Hepatocyte (in vitro differentiated cells): Measurements from ENCODE around the gene LHX1.

ENCODE experiments used
- EZH2phosphoT487 ChIP-seq: fragments of 200-600 bp; sonication (generic); IDR thresholded peaks from one replicate; pipeline ENCODE4 v1.6.1; 2018; ENCODE audit warnings: antibody characterized with exemption, mild to moderate bottlenecking, low read depth, moderate library complexity; ENCODE audit not compliant: unreplicated experiment, severe bottlenecking
- TF ChIP-seq, protein P1 (sequence below): fragments of 200-600 bp; sonication (generic); IDR thresholded peaks from 2 replicates; pipeline ENCODE4 v1.5.1; 2016; ENCODE audit warnings: antibody characterized with exemption, mild to moderate bottlenecking; ENCODE audit not compliant: poor library complexity

DNA sequence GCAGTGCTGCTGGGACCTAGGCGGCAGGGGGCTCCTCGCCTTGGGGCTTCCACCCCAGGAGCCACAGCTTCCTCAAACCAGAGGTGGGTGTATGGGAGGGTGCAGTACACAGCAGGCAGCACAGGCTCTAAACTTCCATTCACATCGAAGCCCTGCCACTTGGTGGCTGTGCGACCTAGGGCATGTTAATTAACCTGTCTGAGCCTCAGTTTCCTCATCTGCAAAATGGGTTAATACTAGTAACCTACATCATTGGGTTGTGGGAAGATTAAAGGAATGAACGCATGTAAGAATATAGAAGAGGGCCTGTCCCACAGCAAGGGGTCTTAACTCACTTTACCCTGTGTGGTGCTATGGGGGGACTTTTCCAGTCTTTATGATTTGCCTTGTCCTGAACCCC, 26.8 kb upstream of the LHX1 start:
- TF ChIP-seq, protein P1, sequence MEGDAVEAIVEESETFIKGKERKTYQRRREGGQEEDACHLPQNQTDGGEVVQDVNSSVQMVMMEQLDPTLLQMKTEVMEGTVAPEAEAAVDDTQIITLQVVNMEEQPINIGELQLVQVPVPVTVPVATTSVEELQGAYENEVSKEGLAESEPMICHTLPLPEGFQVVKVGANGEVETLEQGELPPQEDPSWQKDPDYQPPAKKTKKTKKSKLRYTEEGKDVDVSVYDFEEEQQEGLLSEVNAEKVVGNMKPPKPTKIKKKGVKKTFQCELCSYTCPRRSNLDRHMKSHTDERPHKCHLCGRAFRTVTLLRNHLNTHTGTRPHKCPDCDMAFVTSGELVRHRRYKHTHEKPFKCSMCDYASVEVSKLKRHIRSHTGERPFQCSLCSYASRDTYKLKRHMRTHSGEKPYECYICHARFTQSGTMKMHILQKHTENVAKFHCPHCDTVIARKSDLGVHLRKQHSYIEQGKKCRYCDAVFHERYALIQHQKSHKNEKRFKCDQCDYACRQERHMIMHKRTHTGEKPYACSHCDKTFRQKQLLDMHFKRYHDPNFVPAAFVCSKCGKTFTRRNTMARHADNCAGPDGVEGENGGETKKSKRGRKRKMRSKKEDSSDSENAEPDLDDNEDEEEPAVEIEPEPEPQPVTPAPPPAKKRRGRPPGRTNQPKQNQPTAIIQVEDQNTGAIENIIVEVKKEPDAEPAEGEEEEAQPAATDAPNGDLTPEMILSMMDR: no peak
- TF ChIP-seq EZH2phosphoT487: no peak
